ENCODE data around the gene ANK2.

ANK2 gene

DNA sequence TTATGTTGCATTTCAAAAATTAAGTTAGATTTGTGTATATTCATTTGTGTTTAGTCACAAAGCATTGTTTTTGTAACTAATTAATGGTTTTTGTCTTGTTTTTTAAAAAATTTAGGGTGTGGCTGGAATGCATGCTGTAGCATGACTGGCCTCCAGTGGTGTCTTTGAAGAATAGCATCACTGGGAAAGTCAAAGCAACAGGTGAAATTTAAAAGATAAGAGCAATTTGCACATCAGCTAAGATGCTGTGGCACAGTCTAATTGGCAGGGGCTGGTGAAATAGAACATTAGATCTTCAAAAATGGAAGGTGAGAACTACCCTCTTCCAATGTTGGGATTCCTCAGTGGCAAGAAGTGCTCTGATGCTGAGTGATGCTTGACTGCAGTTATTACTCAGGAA, 45.3 kb downstream of the ANK2 start:
- DNase-seq (ENCODE audit: low read depth) = no peak

- DNase-seq (ENCODE audit: low read depth) = no peak
These were observed 52.2 kb downstream of the ANK2 start for GRCh38 chr4:113101669-113102068.

DNA sequence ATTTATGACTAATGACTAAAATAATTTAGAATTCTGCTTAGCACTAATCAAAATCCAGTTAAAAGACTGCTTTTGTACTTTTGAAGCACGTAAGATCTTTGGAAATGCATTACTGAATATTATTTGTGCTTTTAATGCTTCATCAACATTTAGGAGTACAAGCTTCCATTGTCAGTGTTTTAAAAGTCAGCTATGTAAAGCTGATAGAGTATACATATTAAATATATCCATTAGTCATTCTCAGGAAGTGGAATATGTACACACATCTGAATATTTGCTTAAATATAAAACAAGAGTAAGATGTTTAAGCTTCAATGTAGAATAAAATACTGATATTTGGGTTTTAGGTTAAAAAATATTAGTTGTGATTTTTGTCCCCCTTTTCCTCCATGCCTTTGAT, 54.1 kb downstream of the ANK2 start:
- DNase-seq (ENCODE audit: low read depth) = no peak

GRCh38 chr4:113106108-113106507, 56.7 kb downstream of the ANK2 start:
- no peak for DNase-seq (ENCODE audit: low read depth)

- no peak for DNase-seq (ENCODE audit: low read depth)
These were observed 59.8 kb downstream of the ANK2 start for GRCh38 chr4:113109106-113109718.

GRCh38 chr4:113112338-113112978, 63.0 kb downstream of the ANK2 start:
- no peak for DNase-seq (ENCODE audit: low read depth)

DNA sequence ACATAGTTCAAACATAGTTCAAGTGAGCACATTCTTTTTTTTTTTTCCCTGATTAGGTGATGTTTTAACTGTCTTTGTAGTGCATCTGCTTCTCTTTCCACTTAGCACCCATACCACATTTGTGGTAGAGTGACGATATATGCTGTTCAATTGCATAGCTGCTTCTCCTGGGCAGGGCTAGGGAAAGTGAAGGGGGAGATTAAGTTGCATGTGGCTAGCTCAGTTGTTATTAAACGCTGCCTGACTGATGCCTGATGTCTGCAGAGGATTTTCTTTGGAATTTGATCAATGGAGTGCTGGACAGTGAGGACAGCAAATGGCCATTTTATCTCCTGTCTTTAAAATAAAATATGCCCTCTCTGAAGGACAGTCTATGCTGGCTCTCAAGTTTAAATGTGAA, 63.7 kb downstream of the ANK2 start:
- DNase-seq (ENCODE audit: low read depth) = no peak

GRCh38 chr4:113114884-113115283, 65.4 kb downstream of the ANK2 start:
- DNase-seq (ENCODE audit: low read depth) = no peak

DNA sequence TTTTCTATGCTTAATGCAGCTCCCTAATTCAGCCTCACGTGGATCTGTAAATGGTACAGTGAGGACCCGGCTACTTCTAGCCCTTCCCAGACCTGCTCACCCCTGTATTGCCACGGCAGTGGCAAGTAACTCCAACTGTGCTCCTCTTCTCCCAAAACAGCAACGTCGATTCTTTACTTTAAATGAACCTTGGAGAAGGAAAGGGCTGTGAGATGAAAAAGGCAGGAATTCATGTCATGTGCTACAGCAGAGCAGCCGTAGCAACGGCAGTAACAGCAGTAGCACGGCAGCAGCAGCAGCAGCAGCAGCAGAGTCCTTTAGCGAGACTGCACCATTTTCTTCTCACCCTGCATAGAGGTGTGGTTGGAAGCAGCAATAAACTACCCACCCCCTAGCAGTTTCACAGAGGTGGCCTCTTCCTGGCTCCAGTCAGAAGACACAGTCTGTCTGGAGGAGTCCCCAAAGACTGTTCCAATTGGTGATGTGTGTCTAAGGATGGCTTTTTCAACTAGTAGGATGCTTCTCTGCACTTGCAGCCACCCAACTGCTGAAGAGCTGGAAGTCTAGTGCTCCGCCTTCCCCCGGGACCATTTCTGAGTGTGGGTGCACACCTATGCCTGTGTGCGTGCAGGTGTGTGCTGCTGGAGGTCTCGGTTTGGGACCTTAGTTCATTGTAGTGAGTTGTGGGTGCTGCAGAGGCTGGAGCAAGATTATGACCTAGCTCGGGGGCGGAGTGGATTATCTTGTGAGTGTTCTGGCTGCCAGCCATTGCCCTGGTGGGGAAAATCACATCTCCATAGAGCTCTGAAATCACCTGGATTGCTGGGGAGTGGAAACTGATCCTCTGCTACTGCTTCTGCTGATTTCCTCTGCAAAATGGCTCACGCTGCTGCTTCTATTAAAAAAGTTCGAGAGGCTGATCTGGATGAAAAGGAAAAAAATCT, 67.2 kb downstream of the ANK2 start:
- no peak for DNase-seq (ENCODE audit: low read depth)

GRCh38 chr4:113117358-113117702, 67.9 kb downstream of the ANK2 start:
- no peak for DNase-seq (ENCODE audit: low read depth)

GRCh38 chr4:113122066-113122465, 72.6 kb downstream of the ANK2 start:
- DNase-seq (ENCODE audit: low read depth) = no peak

GRCh38 chr4:113125418-113125817, 76.0 kb downstream of the ANK2 start:
- DNase-seq (ENCODE audit: low read depth) = no peak

DNA sequence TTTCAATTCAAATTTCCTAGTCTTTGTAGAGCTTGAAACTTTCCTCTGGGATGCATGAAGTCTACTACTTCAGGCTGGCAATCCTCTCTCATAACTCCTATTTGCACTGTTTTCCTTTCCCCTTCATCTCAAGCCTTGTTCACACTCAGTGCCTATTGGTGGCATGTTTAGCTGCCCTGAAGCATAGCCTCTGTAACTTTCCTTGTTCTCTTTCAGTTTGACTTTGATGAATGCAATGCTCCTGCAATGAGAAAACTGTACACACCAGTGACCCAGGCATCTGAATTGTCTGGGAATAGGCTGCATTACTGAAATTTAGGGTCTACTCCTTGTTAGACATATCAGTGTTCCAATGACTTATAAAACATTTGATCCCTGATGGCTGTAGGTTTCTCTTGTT, 81.7 kb downstream of the ANK2 start:
- no peak for DNase-seq (ENCODE audit: low read depth)

GRCh38 chr4:113131621-113132020, 82.2 kb downstream of the ANK2 start:
- DNase-seq (ENCODE audit: low read depth) = no peak

DNA sequence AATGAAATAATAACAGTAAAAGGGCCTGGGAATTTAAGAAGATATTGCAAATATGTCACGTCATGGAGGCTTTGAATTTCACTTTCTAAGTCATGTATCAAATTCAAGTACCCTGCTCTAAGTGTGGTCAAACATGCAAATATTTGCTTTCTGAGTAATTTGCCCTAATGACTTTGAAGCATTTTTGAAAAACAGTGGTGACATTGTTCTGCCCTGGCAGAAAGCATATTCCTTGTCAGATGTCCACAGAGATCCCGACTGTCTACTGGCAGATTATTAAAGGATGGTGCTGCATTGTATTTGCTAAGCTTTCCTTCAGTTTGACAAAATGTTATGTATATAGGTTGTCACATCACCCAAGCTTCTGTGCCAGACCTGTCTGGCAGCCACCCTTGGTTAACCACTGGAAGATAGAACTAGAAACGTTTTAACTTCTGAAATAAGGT, 92.5 kb downstream of the ANK2 start:
- no peak for DNase-seq (ENCODE audit: low read depth)

DNA sequence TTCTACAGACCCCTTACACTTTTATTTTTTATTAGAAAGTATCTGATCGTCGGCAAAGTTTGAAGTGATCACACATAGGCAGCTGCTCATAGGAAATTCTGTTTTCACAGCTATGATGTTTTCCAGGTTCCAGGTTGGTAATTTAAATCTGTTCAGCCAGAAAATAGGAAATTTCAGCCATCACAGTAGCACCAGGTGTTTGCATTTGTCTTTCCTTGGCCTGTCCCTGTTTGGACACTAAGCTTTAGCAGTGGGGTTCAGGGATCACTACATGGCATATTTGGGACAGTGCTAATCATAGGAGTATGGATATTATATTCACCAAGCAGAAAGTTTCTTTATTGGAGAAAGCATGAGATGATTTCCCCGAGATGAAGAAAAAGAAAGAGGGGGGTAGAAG, 92.9 kb downstream of the ANK2 start:
- DNase-seq (ENCODE audit: low read depth) = no peak

DNA sequence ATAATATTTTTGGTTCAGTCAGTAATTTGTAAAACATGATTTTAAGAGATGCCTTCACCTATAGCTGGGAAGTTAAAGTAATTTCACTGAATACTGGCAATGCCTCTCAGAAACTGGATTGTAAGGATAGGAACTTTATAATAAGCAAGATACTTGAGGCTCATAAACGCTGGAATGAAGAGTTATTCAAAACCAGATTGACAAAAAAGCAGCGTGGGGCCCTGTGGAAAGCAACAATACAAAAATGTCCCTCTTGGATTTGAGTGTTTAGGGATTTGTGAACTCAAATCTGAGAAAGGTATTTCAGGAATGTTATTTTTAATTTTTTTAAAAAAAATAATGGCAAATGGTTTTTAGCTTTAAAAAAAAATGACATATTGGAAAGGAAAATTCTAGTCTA, 94.6 kb downstream of the ANK2 start:
- DNase-seq (ENCODE audit: low read depth) = no peak

GRCh38 chr4:113145147-113145518, 95.7 kb downstream of the ANK2 start:
- no peak for DNase-seq (ENCODE audit: low read depth)

GRCh38 chr4:113145519-113146291, 96.3 kb downstream of the ANK2 start:
- no peak for DNase-seq (ENCODE audit: low read depth)

GRCh38 chr4:113146876-113147358, 97.5 kb downstream of the ANK2 start:
- DNase-seq (ENCODE audit: low read depth) = no peak

DNA sequence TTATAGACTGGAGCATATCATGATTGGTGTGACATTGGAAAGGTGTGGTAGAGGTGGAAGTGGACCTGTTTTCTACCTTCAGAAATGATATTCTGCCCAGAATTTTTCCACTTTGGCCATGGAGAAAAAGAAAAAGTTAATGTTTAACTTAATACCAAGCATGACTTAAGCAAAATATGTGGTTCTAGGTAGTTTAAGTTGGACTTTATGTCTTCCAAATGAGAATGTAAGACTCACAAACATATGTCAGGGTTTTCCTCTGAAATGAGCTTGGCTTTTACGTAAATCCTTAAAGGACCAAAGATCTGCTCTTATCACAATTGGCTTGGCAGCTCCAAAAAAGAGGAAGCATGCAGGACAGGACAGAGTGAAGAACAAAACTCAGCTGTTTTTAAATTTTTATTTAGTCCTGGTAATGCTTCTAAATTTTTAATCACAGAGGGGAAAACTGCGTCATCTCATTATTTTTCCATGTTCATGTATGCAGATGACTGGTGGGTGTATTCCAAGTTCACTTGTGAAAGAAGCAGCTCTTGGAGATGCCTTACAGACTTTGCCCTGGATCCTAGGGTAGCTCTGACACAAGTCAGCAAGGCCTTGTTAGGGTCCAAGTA, 98.2 kb downstream of the ANK2 start:
- DNase-seq (ENCODE audit: low read depth) = no peak

GRCh38 chr4:113148925-113149324, 99.5 kb downstream of the ANK2 start:
- no peak for DNase-seq (ENCODE audit: low read depth)
